AG04450 (cell line): ENCODE results near the gene GNS. TPM values are rescaled to one million over a fixed set of nuclear protein-coding genes. Genes with fewer than 3 reads are reported as not detected.

Source experiments
- CTCF ChIA-PET: fragments of 300-600, 350-600 bp; formaldehyde crosslinking; extraction: SDS; loops from one replicate; lab custom pipeline; 2022; ENCODE audit warnings: antibody characterized with exemption, inconsistent platforms; lab: Charles Lee
- POLR2A ChIA-PET: fragments of 350-600 bp; formaldehyde crosslinking; extraction: SDS; loops from one replicate; lab custom pipeline; 2021; ENCODE audit warnings: antibody characterized with exemption, inconsistent platforms; lab: Yijun Ruan, JAX
- DNase-seq: peaks from one replicate; pipeline ENCODE4 v3.0.0-alpha.2; 2011; ENCODE audit warnings: low read depth, low spot score
- H3K27ac ChIP-seq: one replicate; pipeline ENCODE4 v1.5.1; 2012; ENCODE audit warnings: low read depth, low read length, control low read depth
- H3K27me3 ChIP-seq: one replicate; pipeline ENCODE4 v1.6.0; 2012; ENCODE audit warnings: low read length; ENCODE audit not compliant: control insufficient read depth, insufficient read depth
- H3K4me3 ChIP-seq: 2 replicates; pipeline ENCODE4 v1.5.1; 2011; ENCODE audit warnings: mild to moderate bottlenecking, low read depth, low read length, control low read depth
- H3K9me3 ChIP-seq: 2 replicates; pipeline ENCODE4 v1.5.1; 2012; ENCODE audit warnings: low read length; ENCODE audit not compliant: control insufficient read depth, insufficient read depth
- polyA plus RNA-seq: library from polyadenylated mRNA; depleted of rRNA; stranded (reverse); fragments of >200 nt; gene quantifications from 2 replicates; pipeline ENCODE4 v1.2.3, GENCODE V29; 2011
- TF ChIP-seq, protein P1 (sequence below): IDR thresholded peaks from 2 replicates; pipeline ENCODE4 v1.5.1; 2011; ENCODE audit warnings: low read depth, low read length, control low read depth, inconsistent platforms

The GNS gene
- polyA plus RNA-seq, 1 experiment, result 212 TPM

DNA sequence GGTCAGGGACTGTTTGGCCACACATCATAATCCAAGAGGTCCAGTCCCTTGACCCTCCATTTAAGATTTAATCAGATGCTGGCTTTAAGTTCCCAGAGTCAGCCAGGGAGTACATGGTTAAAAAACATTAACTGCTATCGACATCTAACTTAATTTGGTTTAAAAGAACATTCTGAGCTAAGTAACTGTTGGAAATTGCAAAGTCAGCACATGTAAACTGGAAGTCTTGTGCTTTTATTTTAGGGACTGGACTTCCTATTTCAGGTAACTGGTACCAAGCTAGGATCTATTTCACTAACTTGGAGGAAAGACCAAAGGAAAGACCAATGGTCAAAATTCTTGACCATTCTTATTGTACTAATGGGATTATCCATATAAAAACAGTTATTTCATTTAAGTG lies 40.6 kb downstream of the GNS start:
- TF ChIP-seq, protein P1, sequence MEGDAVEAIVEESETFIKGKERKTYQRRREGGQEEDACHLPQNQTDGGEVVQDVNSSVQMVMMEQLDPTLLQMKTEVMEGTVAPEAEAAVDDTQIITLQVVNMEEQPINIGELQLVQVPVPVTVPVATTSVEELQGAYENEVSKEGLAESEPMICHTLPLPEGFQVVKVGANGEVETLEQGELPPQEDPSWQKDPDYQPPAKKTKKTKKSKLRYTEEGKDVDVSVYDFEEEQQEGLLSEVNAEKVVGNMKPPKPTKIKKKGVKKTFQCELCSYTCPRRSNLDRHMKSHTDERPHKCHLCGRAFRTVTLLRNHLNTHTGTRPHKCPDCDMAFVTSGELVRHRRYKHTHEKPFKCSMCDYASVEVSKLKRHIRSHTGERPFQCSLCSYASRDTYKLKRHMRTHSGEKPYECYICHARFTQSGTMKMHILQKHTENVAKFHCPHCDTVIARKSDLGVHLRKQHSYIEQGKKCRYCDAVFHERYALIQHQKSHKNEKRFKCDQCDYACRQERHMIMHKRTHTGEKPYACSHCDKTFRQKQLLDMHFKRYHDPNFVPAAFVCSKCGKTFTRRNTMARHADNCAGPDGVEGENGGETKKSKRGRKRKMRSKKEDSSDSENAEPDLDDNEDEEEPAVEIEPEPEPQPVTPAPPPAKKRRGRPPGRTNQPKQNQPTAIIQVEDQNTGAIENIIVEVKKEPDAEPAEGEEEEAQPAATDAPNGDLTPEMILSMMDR, result no peak
- CTCF ChIA-PET, result interaction anchor here (1.5 to 1.8 kb wide), 2 partner anchors 21 to 169 kb away, joined by 3 to 5 read pairs; no protein-coding TSS in a partner anchor
- no peak overlapping the region for H3K4me3 ChIP-seq
- no peak overlapping the region for H3K27ac ChIP-seq
- no peaks in the 10 kb centered on the region for H3K27me3 ChIP-seq
- POLR2A ChIA-PET, result no interaction called here
- no peak for DNase-seq
- no peaks in the 10 kb centered on the region for H3K9me3 ChIP-seq

DNA sequence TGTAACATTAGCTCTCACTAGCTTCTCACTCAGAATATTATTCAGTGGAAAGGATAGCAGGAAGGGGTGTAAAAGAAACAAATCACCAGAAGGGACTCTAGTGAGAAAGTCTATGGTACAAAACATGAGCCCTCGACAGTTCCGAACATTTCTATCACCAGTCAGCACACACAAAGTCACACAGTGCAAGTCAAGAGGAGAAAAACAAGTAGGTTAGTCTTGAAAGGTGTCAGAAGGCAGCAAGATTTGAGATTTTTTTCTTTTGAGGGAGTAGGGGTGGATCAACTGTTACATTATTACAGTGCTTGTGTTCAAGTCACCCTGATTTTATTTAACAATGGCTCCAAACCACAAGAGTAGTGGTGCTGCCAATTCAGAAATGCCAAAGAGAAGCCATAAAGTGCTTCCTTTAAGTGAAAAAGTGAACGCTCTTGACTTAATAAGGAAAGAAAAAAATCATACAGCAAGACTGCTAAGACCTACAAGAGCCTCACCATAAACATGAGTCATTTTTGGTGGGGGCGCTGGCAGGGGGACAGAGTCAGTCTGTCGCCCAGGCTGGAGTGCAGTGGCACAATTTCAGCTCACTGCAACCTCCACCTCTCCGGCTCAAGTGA lies 42.3 kb downstream of the GNS start:
- Histone ChIP-seq H3K27me3 (no peaks in the 10 kb centered on the region), H3K9me3 (no peaks in the 10 kb centered on the region), H3K27ac (no peak overlapping the region), H3K4me3 (no peak overlapping the region)
- no peak for DNase-seq
- ChIA-PET CTCF (interaction anchor here (1.2 to 4.7 kb wide), 2 partner anchors 10 to 19 kb away, joined by 4 to 15 read pairs; no protein-coding TSS in a partner anchor), POLR2A (no interaction called here)
- TF ChIP-seq, protein P1, result no peak

DNA sequence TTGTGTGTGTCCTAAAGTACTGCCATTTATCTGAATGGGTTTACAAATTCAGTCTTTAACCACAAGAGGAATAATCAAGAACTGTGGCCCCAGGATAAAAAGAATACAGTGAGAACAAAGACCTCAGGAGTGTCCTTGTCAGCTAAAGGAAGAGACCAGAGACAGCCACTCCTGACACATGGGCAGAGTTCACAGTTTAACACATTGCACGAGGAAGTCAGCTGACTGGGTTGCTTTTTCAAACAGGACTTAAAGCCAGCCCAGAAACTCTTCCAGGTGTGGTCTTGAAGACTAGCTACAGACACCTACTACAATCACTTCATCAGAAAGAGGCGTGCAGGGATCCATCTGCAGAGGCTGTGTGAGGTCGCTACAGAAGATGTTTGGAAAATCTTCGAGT lies 42.8 kb downstream of the GNS start:
- ChIA-PET POLR2A (no interaction called here), CTCF (interaction anchor here (1.2 to 4.7 kb wide), 2 partner anchors 9 to 19 kb away, joined by 4 to 15 read pairs; no protein-coding TSS in a partner anchor)
- H3K9me3 ChIP-seq, result no peaks in the 10 kb centered on the region
- H3K27ac ChIP-seq, result no peak overlapping the region
- no peaks in the 10 kb centered on the region for H3K27me3 ChIP-seq
- no peak overlapping the region for H3K4me3 ChIP-seq
- DNase-seq, result no peak
- TF ChIP-seq, protein P1, result no peak

DNA sequence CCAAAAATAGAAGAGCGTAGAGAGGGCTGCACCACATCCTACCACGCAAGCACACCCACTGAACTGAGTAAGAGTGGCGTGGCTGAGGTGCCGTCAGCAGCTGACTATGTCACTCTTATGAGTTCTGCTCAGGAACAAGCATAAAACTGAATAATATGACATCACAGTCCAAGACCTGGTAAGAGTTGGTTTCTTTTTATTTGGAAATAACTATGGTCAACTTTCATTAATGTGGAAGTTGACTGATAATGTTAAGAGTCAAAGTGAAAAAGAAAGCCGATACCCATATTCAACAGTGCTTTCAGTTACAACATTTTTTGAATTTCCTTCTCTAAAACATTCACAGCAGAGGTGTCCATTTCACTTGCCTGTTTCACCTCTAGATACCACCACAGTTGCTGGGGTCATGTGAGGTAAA lies 44.6 kb downstream of the GNS start:
- CTCF ChIA-PET, result interaction anchor here (4.7 kb wide), 1 partner anchor 17 kb away, joined by 15 read pairs; no protein-coding TSS in a partner anchor
- Histone ChIP-seq H3K27me3 (no peaks in the 10 kb centered on the region), H3K27ac (no peak overlapping the region), H3K9me3 (no peaks in the 10 kb centered on the region), H3K4me3 (no peak overlapping the region)
- TF ChIP-seq, protein P1, result no peak
- POLR2A ChIA-PET, result no interaction called here
- DNase-seq, result no peak

DNA sequence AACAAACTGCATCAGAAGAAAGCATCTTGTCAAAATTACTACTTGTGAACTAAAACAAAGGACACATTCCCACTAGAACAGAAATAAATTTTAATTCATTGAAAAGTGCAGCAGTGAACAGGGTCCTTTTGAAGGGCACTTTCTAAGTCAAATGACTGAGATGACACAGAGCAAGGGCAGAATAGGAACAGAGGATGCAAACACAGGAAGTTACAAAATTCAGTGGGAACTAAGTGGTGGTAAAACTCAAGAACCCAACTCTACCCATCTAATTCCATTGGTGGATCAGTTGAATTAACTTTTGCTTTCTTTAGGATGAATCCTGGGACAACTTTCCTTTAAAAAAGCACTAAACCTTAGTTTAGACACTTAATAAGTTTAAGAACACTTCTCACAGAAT lies 45.8 kb downstream of the GNS start:
- CTCF ChIA-PET, result interaction anchor here (4.7 kb wide), 1 partner anchor 16 kb away, joined by 15 read pairs; no protein-coding TSS in a partner anchor
- Histone ChIP-seq H3K27me3 (no peaks in the 10 kb centered on the region), H3K27ac (no peak overlapping the region), H3K4me3 (no peak overlapping the region), H3K9me3 (no peaks in the 10 kb centered on the region)
- POLR2A ChIA-PET, result no interaction called here
- TF ChIP-seq, protein P1, result no peak
- no peak for DNase-seq
